HG03108 (cell line): ENCODE data around the gene ZNF138.

Source experiments
- ATAC-seq: cut with Tn5 transposase; IDR thresholded peaks from one replicate; pipeline ENCODE4 v1.9.1; 2021; ENCODE audit warnings: moderate library complexity; ENCODE audit not compliant: unreplicated experiment

Gene ZNF138

GRCh38 chr7:64875258-64875657 lies 81.0 kb downstream of the ZNF138 start:
- no peak for ATAC-seq

GRCh38 chr7:64875658-64876406 lies 81.6 kb downstream of the ZNF138 start:
- ATAC-seq, result no peak

GRCh38 chr7:64876792-64877713 lies 82.8 kb downstream of the ZNF138 start:
- ATAC-seq, result no peak

- no peak for ATAC-seq
Measured at GRCh38 chr7:64877714-64878610, 83.7 kb downstream of the ZNF138 start.

GRCh38 chr7:64878684-64879083 lies 84.5 kb downstream of the ZNF138 start:
- ATAC-seq, result no peak

- ATAC-seq, result no peak
Measured at GRCh38 chr7:64879086-64879730, 85.0 kb downstream of the ZNF138 start.

- ATAC-seq, result no peak
Measured at GRCh38 chr7:64879800-64880199, 85.6 kb downstream of the ZNF138 start.

- ATAC-seq, result no peak
Measured at GRCh38 chr7:64880322-64881297, 86.4 kb downstream of the ZNF138 start.

- ATAC-seq, result no peak
Measured at GRCh38 chr7:64881461-64882287, 87.4 kb downstream of the ZNF138 start.

GRCh38 chr7:64882341-64883112 lies 88.3 kb downstream of the ZNF138 start:
- ATAC-seq, result no peak
